Neural progenitor cell (in vitro differentiated cells): ENCODE measurements around the gene BPHL. TPM values are rescaled to one million over a fixed set of nuclear protein-coding genes. Genes with fewer than 3 reads are reported as not detected.

Source experiments
- DNase-seq: peaks from one replicate; pipeline ENCODE4 v3.0.0-alpha.2; 2016; ENCODE audit warnings: low spot score
- H2AFZ ChIP-seq: fragments of 200-600 bp; sonication (generic); replicated peaks from 2 replicates; pipeline ENCODE4 v1.6.1; 2016; ENCODE audit warnings: antibody characterized with exemption
- H3F3A ChIP-seq: fragments of 200-600 bp; sonication (generic); 2 replicates; pipeline ENCODE4 v1.6.1; 2016; ENCODE audit warnings: antibody characterized with exemption, low read depth
- H3K27ac ChIP-seq: fragments of 200-600 bp; sonication (generic); 2 replicates; pipeline ENCODE4 v1.5.1; 2016; ENCODE audit warnings: mild to moderate bottlenecking
- H3K27me3 ChIP-seq: fragments of 200-600 bp; sonication (generic); 2 replicates; pipeline ENCODE4 v1.6.1; 2016; ENCODE audit warnings: mild to moderate bottlenecking, moderate library complexity
- H3K36me3 ChIP-seq: fragments of 200-600 bp; sonication (generic); 2 replicates; pipeline ENCODE4 v1.5.1; 2016
- H3K4me1 ChIP-seq: fragments of 200-600 bp; sonication (generic); 2 replicates; pipeline ENCODE4 v1.6.1; 2016; ENCODE audit warnings: mixed run types
- H3K4me2 ChIP-seq: fragments of 200-600 bp; sonication (generic); 2 replicates; pipeline ENCODE4 v1.6.1; 2016
- H3K4me3 ChIP-seq: fragments of 200-600 bp; sonication (generic); 2 replicates; pipeline ENCODE4 v1.5.1; 2016
- H3K79me2 ChIP-seq: fragments of 200-600 bp; sonication (generic); 2 replicates; pipeline ENCODE4 v1.6.1; 2016; ENCODE audit warnings: low read depth
- H3K9ac ChIP-seq: fragments of 200-600 bp; sonication (generic); 2 replicates; pipeline ENCODE4 v1.6.1; 2016
- H3K9me3 ChIP-seq: fragments of 200-600 bp; sonication (generic); 2 replicates; pipeline ENCODE4 v1.5.1; 2016; ENCODE audit warnings: low read depth
- H4K20me1 ChIP-seq: fragments of 200-600 bp; sonication (generic); 2 replicates; pipeline ENCODE4 v1.6.1; 2016; ENCODE audit warnings: low read depth
- H3K27ac Mint-ChIP-seq: 3 replicates; pipeline ENCODE4 v1.8.0; 2021; ENCODE audit warnings: mixed read lengths
- H3K27me3 Mint-ChIP-seq: 2 replicates; pipeline ENCODE4 v1.8.0; 2022; ENCODE audit warnings: low read depth, mild to moderate bottlenecking, inconsistent platforms, moderate library complexity, mixed read lengths; ENCODE audit not compliant: insufficient read depth
- H3K36me3 Mint-ChIP-seq: 3 replicates; pipeline ENCODE4 v1.8.0; 2021; ENCODE audit warnings: mixed read lengths
- H3K4me1 Mint-ChIP-seq: 3 replicates; pipeline ENCODE4 v1.8.0; 2021; ENCODE audit warnings: mixed read lengths
- H3K4me3 Mint-ChIP-seq: 3 replicates; pipeline ENCODE4 v1.8.0; 2021; ENCODE audit warnings: mild to moderate bottlenecking, moderate library complexity, mixed read lengths
- H3K9me3 Mint-ChIP-seq: 3 replicates; pipeline ENCODE4 v1.8.0; 2020; ENCODE audit warnings: mixed read lengths
- EZH2 ChIP-seq: fragments of 200-600 bp; sonication (generic); IDR thresholded peaks from 2 replicates; pipeline ENCODE4 v1.6.1; 2017; ENCODE audit warnings: antibody characterized with exemption, mild to moderate bottlenecking, moderate library complexity
- EZH2phosphoT487 ChIP-seq: fragments of 200-600 bp; sonication (generic); IDR thresholded peaks from 2 replicates; pipeline ENCODE4 v1.6.1; 2017; ENCODE audit warnings: antibody characterized with exemption
- total RNA-seq: library from RNA; depleted of rRNA; stranded (reverse); fragments of >200 nt; gene quantifications from 2 replicates; pipeline ENCODE4 v1.2.3, GENCODE V29; 2015; ENCODE audit warnings: low replicate concordance
- TF ChIP-seq, protein P1 (sequence below): fragments of 200-600 bp; sonication (generic); IDR thresholded peaks from 2 replicates; pipeline ENCODE4 v1.5.1; 2017; ENCODE audit warnings: antibody characterized with exemption, mild to moderate bottlenecking

BPHL gene
- total RNA-seq, 1 donor from 2014 or later = 44.5 TPM

DNA sequence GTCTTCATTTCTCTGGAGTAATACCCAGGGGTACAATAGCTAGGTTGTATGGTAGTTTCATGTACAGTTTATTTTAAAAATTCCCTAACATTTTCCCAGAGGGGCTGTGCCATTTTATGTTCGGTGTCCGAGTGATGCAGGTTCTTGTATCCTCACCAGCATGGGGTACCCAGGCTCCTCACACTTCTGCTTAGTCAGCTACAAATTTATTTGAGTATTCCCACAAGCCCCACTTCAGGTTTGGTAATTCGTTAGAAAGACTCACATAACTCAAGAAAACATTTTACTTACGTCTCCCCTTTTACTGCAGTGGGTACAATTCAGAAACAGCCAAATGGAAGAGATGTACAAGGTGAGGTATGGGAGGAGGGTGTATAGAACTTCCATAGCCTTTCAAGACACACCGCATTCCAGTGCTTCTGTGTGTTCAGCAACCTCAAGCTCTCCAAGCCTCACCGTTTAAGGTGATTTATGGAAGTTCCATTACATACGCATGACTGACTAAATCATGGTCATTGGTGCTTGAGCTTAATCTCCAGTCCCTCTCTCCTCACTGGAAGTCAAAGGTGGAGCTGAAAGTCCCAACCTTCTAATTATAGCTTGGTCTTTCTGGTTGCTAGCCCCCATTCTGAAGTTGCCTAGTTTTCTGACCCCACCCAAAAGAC, 32.1 kb upstream of the BPHL start:
- no peaks in the 10 kb centered on the region for H3K27me3 ChIP-seq
- no peak for TF ChIP-seq EZH2phosphoT487
- no peak for TF ChIP-seq EZH2
- TF ChIP-seq, protein P1, sequence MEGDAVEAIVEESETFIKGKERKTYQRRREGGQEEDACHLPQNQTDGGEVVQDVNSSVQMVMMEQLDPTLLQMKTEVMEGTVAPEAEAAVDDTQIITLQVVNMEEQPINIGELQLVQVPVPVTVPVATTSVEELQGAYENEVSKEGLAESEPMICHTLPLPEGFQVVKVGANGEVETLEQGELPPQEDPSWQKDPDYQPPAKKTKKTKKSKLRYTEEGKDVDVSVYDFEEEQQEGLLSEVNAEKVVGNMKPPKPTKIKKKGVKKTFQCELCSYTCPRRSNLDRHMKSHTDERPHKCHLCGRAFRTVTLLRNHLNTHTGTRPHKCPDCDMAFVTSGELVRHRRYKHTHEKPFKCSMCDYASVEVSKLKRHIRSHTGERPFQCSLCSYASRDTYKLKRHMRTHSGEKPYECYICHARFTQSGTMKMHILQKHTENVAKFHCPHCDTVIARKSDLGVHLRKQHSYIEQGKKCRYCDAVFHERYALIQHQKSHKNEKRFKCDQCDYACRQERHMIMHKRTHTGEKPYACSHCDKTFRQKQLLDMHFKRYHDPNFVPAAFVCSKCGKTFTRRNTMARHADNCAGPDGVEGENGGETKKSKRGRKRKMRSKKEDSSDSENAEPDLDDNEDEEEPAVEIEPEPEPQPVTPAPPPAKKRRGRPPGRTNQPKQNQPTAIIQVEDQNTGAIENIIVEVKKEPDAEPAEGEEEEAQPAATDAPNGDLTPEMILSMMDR = no peak
- H3K36me3 ChIP-seq = peaks cover 11% of the 10 kb centered on the region
- no peaks in the 10 kb centered on the region for H3K79me2 ChIP-seq
- H3K4me3 ChIP-seq = no peak overlapping the region
- H3K27me3 Mint-ChIP-seq = no peaks in the 10 kb centered on the region
- no peak overlapping the region for H2AFZ ChIP-seq
- H3F3A ChIP-seq = peaks cover 15% of the 10 kb centered on the region
- no peaks in the 10 kb centered on the region for H4K20me1 ChIP-seq
- H3K9me3 Mint-ChIP-seq = peaks cover 9% of the 10 kb centered on the region
- no peak for DNase-seq
- H3K9ac ChIP-seq = no peak overlapping the region
- peaks cover 8% of the 10 kb centered on the region for H3K4me1 ChIP-seq
- H3K4me3 Mint-ChIP-seq = no peak overlapping the region
- H3K9me3 ChIP-seq = peaks cover 12% of the 10 kb centered on the region
- peaks cover 6% of the 10 kb centered on the region for H3K4me1 Mint-ChIP-seq
- no peak overlapping the region for H3K27ac ChIP-seq
- H3K27ac Mint-ChIP-seq = no peak overlapping the region
- H3K4me2 ChIP-seq = no peak overlapping the region
- H3K36me3 Mint-ChIP-seq = peaks cover 63% of the 10 kb centered on the region

GRCh38 chr6:3088446-3088845, 30.1 kb upstream of the BPHL start:
- H4K20me1 ChIP-seq = no peaks in the 10 kb centered on the region
- H3K27ac Mint-ChIP-seq = no peak overlapping the region
- no peak for DNase-seq
- TF ChIP-seq EZH2 (no peak), EZH2phosphoT487 (no peak)
- TF ChIP-seq, protein P1 = no peak
- no peak overlapping the region for H3K27ac ChIP-seq
- H3K4me1 Mint-ChIP-seq = no peaks in the 10 kb centered on the region
- H3K79me2 ChIP-seq = no peaks in the 10 kb centered on the region
- H3K4me2 ChIP-seq = no peak overlapping the region
- H3K27me3 ChIP-seq = no peaks in the 10 kb centered on the region
- peaks cover 12% of the 10 kb centered on the region for H3K9me3 ChIP-seq
- peaks cover 9% of the 10 kb centered on the region for H3K9me3 Mint-ChIP-seq
- H3K4me3 Mint-ChIP-seq = no peak overlapping the region
- no peak overlapping the region for H3K4me3 ChIP-seq
- H3K4me1 ChIP-seq = no peaks in the 10 kb centered on the region
- H3K9ac ChIP-seq = no peak overlapping the region
- H3F3A ChIP-seq = peaks cover 6% of the 10 kb centered on the region
- H3K27me3 Mint-ChIP-seq = no peaks in the 10 kb centered on the region
- no peak overlapping the region for H2AFZ ChIP-seq
- peaks cover 47% of the 10 kb centered on the region for H3K36me3 Mint-ChIP-seq
- peaks cover 11% of the 10 kb centered on the region for H3K36me3 ChIP-seq

GRCh38 chr6:3088968-3089367, 29.5 kb upstream of the BPHL start:
- no peak overlapping the region for H3K9ac ChIP-seq
- H2AFZ ChIP-seq = no peak overlapping the region
- H3K9me3 ChIP-seq = peaks cover 13% of the 10 kb centered on the region
- H3K36me3 ChIP-seq = peaks cover 11% of the 10 kb centered on the region
- H3K79me2 ChIP-seq = no peaks in the 10 kb centered on the region
- peaks cover 43% of the 10 kb centered on the region for H3K36me3 Mint-ChIP-seq
- no peak overlapping the region for H3K4me3 ChIP-seq
- H3K4me1 Mint-ChIP-seq = no peaks in the 10 kb centered on the region
- H3K27ac ChIP-seq = no peak overlapping the region
- H3K27ac Mint-ChIP-seq = no peak overlapping the region
- no peak overlapping the region for H3K4me3 Mint-ChIP-seq
- no peak for TF ChIP-seq EZH2phosphoT487
- TF ChIP-seq EZH2 = no peak
- TF ChIP-seq, protein P1 = no peak
- H4K20me1 ChIP-seq = no peaks in the 10 kb centered on the region
- no peak overlapping the region for H3K4me2 ChIP-seq
- DNase-seq = no peak
- H3K9me3 Mint-ChIP-seq = peaks cover 10% of the 10 kb centered on the region
- no peaks in the 10 kb centered on the region for H3K27me3 Mint-ChIP-seq
- no peaks in the 10 kb centered on the region for H3K27me3 ChIP-seq
- H3K4me1 ChIP-seq = no peaks in the 10 kb centered on the region
- peaks cover 6% of the 10 kb centered on the region for H3F3A ChIP-seq
